H1 (cell line): ENCODE results near the gene NRN1. TPM values are rescaled to one million over a fixed set of nuclear protein-coding genes. Genes with fewer than 3 reads are reported as not detected.
A peak's percentile ranks its signal among the peaks of the same experiment; 100 is the strongest.

ENCODE experiments used
- CTCF ChIA-PET: fragments of 300-600 bp; sonication (Branson Sonifier 250); formaldehyde crosslinking; loops from one replicate; lab custom pipeline; 2021; ENCODE audit not compliant: partially characterized antibody; lab: Charles Lee
- POLR2A ChIA-PET: fragments of 300-600 bp; sonication (Branson Sonifier 250); formaldehyde crosslinking; loops from one replicate; lab custom pipeline; 2021; ENCODE audit warnings: inconsistent platforms; ENCODE audit not compliant: partially characterized antibody; lab: Charles Lee
- DNase-seq, 2 experiments: peaks; one replicate each; pipeline versions ENCODE4 v3.0.0 to v3.0.0-alpha.2; 2010 to 2022; ENCODE audit warnings: low spot score in 2 of 2, low read depth in 1 of 2, mixed read lengths in 1 of 2
- FAIRE-seq: peaks from 2 replicates; lab custom pipeline; 2011; peaks lifted over from hg19 to GRCh38; lab: Jason Lieb, UNC
- H2AFZ ChIP-seq: 2 replicates; pipeline ENCODE4 v1.8.1; 2012; ENCODE audit warnings: low read length, inconsistent platforms
- H2AK5ac ChIP-seq: 2 replicates; pipeline ENCODE4 v1.6.1; 2013; ENCODE audit warnings: low read depth, low read length
- H2BK120ac ChIP-seq: replicated peaks from 2 replicates; pipeline ENCODE3; 2013; ENCODE audit warnings: low read depth, low read length, inconsistent platforms
- H2BK12ac ChIP-seq: 2 replicates; pipeline ENCODE4 v1.6.1; 2013; ENCODE audit warnings: low read depth, low read length
- H2BK15ac ChIP-seq: 2 replicates; pipeline ENCODE4 v1.6.1; 2013; ENCODE audit warnings: low read length
- H2BK20ac ChIP-seq: 2 replicates; pipeline ENCODE4 v1.6.1; 2013; ENCODE audit warnings: low read length
- H2BK5ac ChIP-seq: 2 replicates; pipeline ENCODE4 v1.6.1; 2013; ENCODE audit warnings: low read depth, low read length
- H3K14ac ChIP-seq: 2 replicates; pipeline ENCODE4 v1.6.1; 2013; ENCODE audit warnings: inconsistent platforms; ENCODE audit not compliant: insufficient read length
- H3K18ac ChIP-seq: 2 replicates; pipeline ENCODE4 v1.6.1; 2013; ENCODE audit warnings: low read length; ENCODE audit errors: extremely low read depth
- H3K23ac ChIP-seq: 2 replicates; pipeline ENCODE4 v1.6.1; 2013; ENCODE audit warnings: inconsistent platforms; ENCODE audit not compliant: insufficient read length
- H3K23me2 ChIP-seq: 2 replicates; pipeline ENCODE4 v1.6.1; 2013; ENCODE audit warnings: low read depth, low read length
- H3K27ac ChIP-seq: 2 replicates; pipeline ENCODE4 v1.6.1; 2011; ENCODE audit warnings: low read depth, low read length, inconsistent platforms
- H3K27me3 ChIP-seq, 4 experiments: replicated peaks in 1 of 4; 1 replicate in 1 of 4; 2 replicates in 3 of 4; pipeline versions ENCODE4 v1.6.1 to v1.8.1; 2011 to 2013; ENCODE audit warnings: low read length in 3 of 4, mild to moderate bottlenecking in 3 of 4, inconsistent platforms in 2 of 4, mixed read lengths in 2 of 4, moderate library complexity in 1 of 4; ENCODE audit not compliant: control insufficient read depth in 3 of 4, insufficient read depth in 3 of 4; ENCODE audit errors: extremely low read depth in 1 of 4
- H3K36me3 ChIP-seq, 4 experiments: 2 replicates each; pipeline versions ENCODE4 v1.6.1 to v1.8.1; 2011 to 2013; ENCODE audit warnings: mild to moderate bottlenecking in 4 of 4, low read length in 3 of 4, moderate library complexity in 2 of 4, control low read depth in 1 of 4, inconsistent platforms in 1 of 4; ENCODE audit not compliant: insufficient read depth in 4 of 4, control insufficient read depth in 2 of 4
- H3K4ac ChIP-seq: replicated peaks from 2 replicates; pipeline ENCODE3; 2013; ENCODE audit warnings: low read length, low read depth, mixed read lengths, inconsistent platforms; ENCODE audit not compliant: insufficient read length
- H3K4me1 ChIP-seq, 4 experiments: replicated peaks in 1 of 4; 1 replicate in 1 of 4; 2 replicates in 3 of 4; pipeline versions ENCODE4 v1.6.1 to v1.8.1; 2011 to 2013; ENCODE audit warnings: low read length in 3 of 4, inconsistent platforms in 2 of 4, mixed read lengths in 1 of 4; ENCODE audit not compliant: insufficient read depth in 4 of 4, control insufficient read depth in 3 of 4
- H3K4me2 ChIP-seq, 2 experiments: 2 replicates each; pipeline versions ENCODE4 v1.6.1 to v1.8.1; 2011 to 2013; ENCODE audit warnings: low read depth in 2 of 2, low read length in 2 of 2, control low read depth in 1 of 2, inconsistent platforms in 1 of 2, mild to moderate bottlenecking in 1 of 2; ENCODE audit not compliant: insufficient read depth in 1 of 2
- H3K4me3 ChIP-seq, 4 experiments: fragments of 200-600, 300-600 bp in 1 of 4; sonication (generic), shearing (Covaris generic), sonication (Bioruptor Twin) in 1 of 4; 2 replicates each; pipeline versions ENCODE4 v1.5.1 to v1.8.1; 2011 to 2016; ENCODE audit warnings: low read length in 4 of 4, low read depth in 3 of 4, control low read depth in 2 of 4, inconsistent platforms in 2 of 4, mild to moderate bottlenecking in 2 of 4, mixed read lengths in 1 of 4, moderate library complexity in 1 of 4; ENCODE audit not compliant: insufficient read depth in 2 of 4; ENCODE audit errors: extremely low read depth in 1 of 4
- H3K56ac ChIP-seq: replicated peaks from 2 replicates; pipeline ENCODE3; 2013; ENCODE audit warnings: low read depth, mild to moderate bottlenecking, mixed read lengths, low read length, inconsistent platforms; ENCODE audit not compliant: insufficient read length
- H3K79me1 ChIP-seq: 2 replicates; pipeline ENCODE4 v1.6.1; 2013; ENCODE audit warnings: low read depth, low read length, control low read depth
- H3K79me2 ChIP-seq, 2 experiments: 2 replicates each; pipeline versions ENCODE4 v1.6.1 to v1.8.1; 2012 to 2013; ENCODE audit warnings: low read length in 2 of 2, mild to moderate bottlenecking in 2 of 2, inconsistent platforms in 1 of 2; ENCODE audit not compliant: insufficient read depth in 2 of 2, control insufficient read depth in 1 of 2
- H3K9ac ChIP-seq, 4 experiments: replicated peaks in 1 of 4; 1 replicate in 1 of 4; 2 replicates in 3 of 4; pipeline versions ENCODE4 v1.6.1 to v1.8.1; 2011 to 2013; ENCODE audit warnings: low read depth in 3 of 4, low read length in 3 of 4, control low read depth in 2 of 4, mild to moderate bottlenecking in 2 of 4, moderate library complexity in 2 of 4, inconsistent platforms in 1 of 4; ENCODE audit errors: extremely low read depth in 1 of 4
- H3K9me3 ChIP-seq, 2 experiments: 2 replicates each; pipeline versions ENCODE4 v1.6.1 to v1.8.1; 2012 to 2013; ENCODE audit warnings: mild to moderate bottlenecking in 2 of 2, moderate library complexity in 2 of 2, control low read depth in 1 of 2, inconsistent platforms in 1 of 2, low read depth in 1 of 2, low read length in 1 of 2, mixed read lengths in 1 of 2; ENCODE audit not compliant: insufficient read depth in 2 of 2
- H4K20me1 ChIP-seq, 2 experiments: replicated peaks in 1 of 2; 2 replicates each; pipeline versions ENCODE3 to v1.8.1; 2011 to 2013; ENCODE audit warnings: inconsistent platforms in 2 of 2, low read length in 2 of 2, mild to moderate bottlenecking in 1 of 2; ENCODE audit not compliant: insufficient read depth in 2 of 2, control insufficient read depth in 1 of 2
- H4K5ac ChIP-seq: 2 replicates; pipeline ENCODE4 v1.6.1; 2013; ENCODE audit warnings: low read length, low read depth, mixed read lengths, inconsistent platforms; ENCODE audit not compliant: insufficient read length
- H4K8ac ChIP-seq: 2 replicates; pipeline ENCODE4 v1.8.0; 2013; ENCODE audit warnings: mild to moderate bottlenecking, moderate library complexity, low read length, inconsistent platforms; ENCODE audit not compliant: insufficient read depth; ENCODE audit errors: extremely low read depth
- H4K91ac ChIP-seq: replicated peaks from 2 replicates; pipeline ENCODE3; 2013; ENCODE audit warnings: low read length, mixed read lengths, inconsistent platforms; ENCODE audit not compliant: insufficient read length
- ATF2 ChIP-seq: IDR thresholded peaks from 2 replicates; pipeline ENCODE4 v1.6.1; 2012; ENCODE audit warnings: low read length, inconsistent platforms
- CBX5 ChIP-seq: fragments of 300-800, 300-1000 bp; sonication (generic); IDR thresholded peaks from 2 replicates; pipeline ENCODE4 v1.7.1; 2016; ENCODE audit warnings: antibody characterized with exemption, low read length, low read depth
- CHD2 ChIP-seq: IDR thresholded peaks from 2 replicates; pipeline ENCODE4 v1.6.1; 2012; ENCODE audit warnings: low read length, improper control_type of control experiment
- FOSL1 ChIP-seq: IDR thresholded peaks from 2 replicates; pipeline ENCODE4 v1.6.1; 2011; ENCODE audit warnings: mild to moderate bottlenecking, low read depth, low read length, moderate library complexity; ENCODE audit not compliant: insufficient read depth
- HDAC6 ChIP-seq: IDR thresholded peaks from one replicate; pipeline ENCODE4 v1.7.1; 2012; ENCODE audit warnings: low read depth, mild to moderate bottlenecking, inconsistent platforms, low read length, moderate library complexity
- RAD21 ChIP-seq, 2 experiments: IDR thresholded peaks in 1 of 2; conservative IDR thresholded peaks in 1 of 2; 2 replicates each; pipeline ENCODE4 v1.6.1; 2011; ENCODE audit warnings: low read depth in 2 of 2, low read length in 2 of 2, improper control_type of control experiment in 1 of 2, inconsistent platforms in 1 of 2, mild to moderate bottlenecking in 1 of 2, moderate library complexity in 1 of 2
- SIN3A ChIP-seq, 2 experiments: IDR thresholded peaks in 1 of 2; conservative IDR thresholded peaks in 1 of 2; 2 replicates each; pipeline ENCODE4 v1.6.1; 2011 to 2012; ENCODE audit warnings: low read length in 2 of 2, improper control_type of control experiment in 1 of 2, low read depth in 1 of 2, mild to moderate bottlenecking in 1 of 2
- SRF ChIP-seq: IDR thresholded peaks from 2 replicates; pipeline ENCODE4 v1.6.1; 2011; ENCODE audit warnings: mild to moderate bottlenecking, low read depth, low read length, moderate library complexity
- WGBS, 2 experiments: shearing (Covaris generic) in 1 of 2; methylation state at CpG; one replicate each; pipeline versions ENCODE4 v1.1.6 to v1.1.7; 2013 to 2015; ENCODE audit warnings: low lambda C conversion rate in 2 of 2, mixed read lengths in 2 of 2, inconsistent platforms in 1 of 2, low coverage in 1 of 2, missing lambda C conversion rate in 1 of 2; ENCODE audit not compliant: insufficient replicate concordance in 2 of 2, insufficient coverage in 1 of 2, insufficient read length in 1 of 2; ENCODE audit errors: extremely low coverage in 1 of 2, missing lambda C conversion rate in 1 of 2; 5-methylcytosine and 5-hydroxymethylcytosine counted together
- polyA plus RNA-seq, 7 experiments: library from polyadenylated mRNA; depleted of rRNA in 3 of 7; stranded (reverse) in 5 of 7; unstranded in 2 of 7; fragments of >200 nt in 5 of 7; fragments of 200-250 nt in 2 of 7; gene quantifications; 1 replicate in 5 of 7; 2 replicates in 1 of 7; 4 replicates in 1 of 7; pipeline versions ENCODE4 v1.2.1 to v1.2.3, GENCODE V29; 2011 to 2013; ENCODE audit warnings: missing spikeins in 2 of 7, mixed read lengths in 2 of 7
- total RNA-seq: library from RNA; stranded (reverse); fragmentation: NEBNext Ultra II Directional; extraction: Animal tissue kit (Norgen Biotek cat#: 25700); gene quantifications from 2 replicates; pipeline ENCODE4 v1.2.1, GENCODE V29; 2021

Gene NRN1
- total and polyA plus RNA-seq, 2 of the 8 experiments (the other 6 are each of a cell fraction or from before 2014, with no cell fraction given), result 0.06 to 0.26 TPM

GRCh38 chr6:6002848-6003620 lies 3.7 kb downstream of the NRN1 start:
- Histone ChIP-seq H2BK120ac (no peak overlapping the region), H2AFZ (no peak overlapping the region), H3K4me1 (peaks cover 14 to 63% (median 36%) of the 10 kb centered on the region in 4 experiments), H4K91ac (no peak overlapping the region), H4K20me1 (peaks cover 15 to 27% of the 10 kb centered on the region in 2 experiments), H3K14ac (no peak overlapping the region), H4K5ac (no peak overlapping the region), H3K27me3 (peaks cover 75 to 100% (median 96%) of the 10 kb centered on the region in 4 experiments), H3K4ac (no peak overlapping the region), H4K8ac (no peak overlapping the region; the same call in 1 of the 2 replicates), H3K9me3 (no peaks in the 10 kb centered on the region), H2BK12ac (peak overlapping the region; percentile 82; the same call in 1 of the 2 replicates), H2BK20ac (peak overlapping the region; percentile 23; the same call in 1 of the 2 replicates), H3K4me2 (peak overlapping the region; percentile 94 to 97), H3K56ac (no peak overlapping the region), H2BK15ac (peak overlapping the region; percentile 97; the same call in 1 of the 2 replicates), H3K4me3 (peak overlapping the region; percentile 36 to 68 (median 54)), H3K36me3 (no peaks in the 10 kb centered on the region), H2BK5ac (no peak overlapping the region), H3K23ac (no peak overlapping the region), H3K23me2 (peaks cover 28% of the 10 kb centered on the region; the same call in 1 of the 2 replicates), H3K9ac (no peak overlapping the region), H3K79me2 (no peaks in the 10 kb centered on the region), H3K79me1 (no peaks in the 10 kb centered on the region), H3K18ac (peak overlapping the region; percentile 38), H2AK5ac (peak overlapping the region; percentile 67; the same call in 1 of the 2 replicates), H3K27ac (no peak overlapping the region)
- DNase-seq (no peak), FAIRE-seq (no peak)
- POLR2A ChIA-PET, result interaction anchor here (0.8 to 2.6 kb wide), 3 partner anchors 8 to 598 kb away, joined by 3 to 8 read pairs (median 3); no protein-coding TSS in a partner anchor
- WGBS, 2 experiments, result 2% methylated on average over 31 of the region's 48 CpGs; no CpG with 5 or more reads in 1 of the 2 experiments
- CTCF ChIA-PET, result interaction anchor here (1.0 to 4.4 kb wide), 3 partner anchors 9 to 581 kb away, joined by 3 to 27 read pairs (median 4); no protein-coding TSS in a partner anchor
- TF ChIP-seq CBX5, result no peak
- TF ChIP-seq CHD2, result no peak
- TF ChIP-seq ATF2, result no peak
- no peak for TF ChIP-seq RAD21 (IDR thresholded peaks at IDR 0.05 in 1 of 2, conservative IDR thresholded peaks at IDR 0.05 in 1 of 2; ENCODE audit: low read depth in 2 of 2, low read length in 2 of 2)
- 0 out of 4 replicates have a peak, but pooled peaks of 1 of the 2 experiments have one; percentile 34 for TF ChIP-seq SIN3A (conservative IDR thresholded peaks at IDR 0.05 in 1 of 2, IDR thresholded peaks at IDR 0.05 in 1 of 2; ENCODE audit: low read depth in 1 of 2, low read length in 2 of 2)
- no peak for TF ChIP-seq HDAC6
- TF ChIP-seq FOSL1, result no peak
- no peak for TF ChIP-seq SRF
